ENCODE results near the gene CAMK4.
A peak's percentile ranks its signal among the peaks of the same experiment; 100 is the strongest.

Gene CAMK4

DNA sequence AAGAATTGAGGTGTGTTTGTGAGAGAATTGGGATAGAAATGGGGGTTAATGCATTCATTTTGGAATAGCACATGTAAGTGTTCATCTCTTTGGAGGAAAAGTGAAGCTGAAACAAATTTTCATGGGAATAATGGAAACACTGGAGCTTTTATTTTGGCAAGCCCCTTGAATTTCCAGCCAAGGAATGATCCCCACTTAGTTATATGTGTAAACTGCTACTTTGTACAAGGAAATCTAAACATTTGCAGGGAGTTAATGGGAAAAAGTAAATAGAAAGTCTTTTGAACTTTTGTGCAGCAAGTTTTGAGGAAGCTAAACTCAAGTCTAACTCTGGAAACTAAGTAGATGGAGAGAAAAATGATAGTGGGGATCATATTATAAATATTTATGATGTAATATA is 44.1 kb downstream of the CAMK4 start:
- TF ChIP-seq, protein P1, sequence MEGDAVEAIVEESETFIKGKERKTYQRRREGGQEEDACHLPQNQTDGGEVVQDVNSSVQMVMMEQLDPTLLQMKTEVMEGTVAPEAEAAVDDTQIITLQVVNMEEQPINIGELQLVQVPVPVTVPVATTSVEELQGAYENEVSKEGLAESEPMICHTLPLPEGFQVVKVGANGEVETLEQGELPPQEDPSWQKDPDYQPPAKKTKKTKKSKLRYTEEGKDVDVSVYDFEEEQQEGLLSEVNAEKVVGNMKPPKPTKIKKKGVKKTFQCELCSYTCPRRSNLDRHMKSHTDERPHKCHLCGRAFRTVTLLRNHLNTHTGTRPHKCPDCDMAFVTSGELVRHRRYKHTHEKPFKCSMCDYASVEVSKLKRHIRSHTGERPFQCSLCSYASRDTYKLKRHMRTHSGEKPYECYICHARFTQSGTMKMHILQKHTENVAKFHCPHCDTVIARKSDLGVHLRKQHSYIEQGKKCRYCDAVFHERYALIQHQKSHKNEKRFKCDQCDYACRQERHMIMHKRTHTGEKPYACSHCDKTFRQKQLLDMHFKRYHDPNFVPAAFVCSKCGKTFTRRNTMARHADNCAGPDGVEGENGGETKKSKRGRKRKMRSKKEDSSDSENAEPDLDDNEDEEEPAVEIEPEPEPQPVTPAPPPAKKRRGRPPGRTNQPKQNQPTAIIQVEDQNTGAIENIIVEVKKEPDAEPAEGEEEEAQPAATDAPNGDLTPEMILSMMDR (conservative IDR thresholded peaks at IDR 0.05; ENCODE audit: low read depth, low read length) = no peak
- no peak overlapping the region for H3K4me3 ChIP-seq (ENCODE audit: low read length)
- DNase-seq (ENCODE audit: low read depth) = no peak

- no peak for DNase-seq (ENCODE audit: low read depth)
- TF ChIP-seq, protein P1 (conservative IDR thresholded peaks at IDR 0.05; ENCODE audit: low read depth, low read length) = no peak
- no peak overlapping the region for H3K4me3 ChIP-seq (ENCODE audit: low read length)
These were observed 47.7 kb downstream of the CAMK4 start for GRCh38 chr5:111271885-111272284.

DNA sequence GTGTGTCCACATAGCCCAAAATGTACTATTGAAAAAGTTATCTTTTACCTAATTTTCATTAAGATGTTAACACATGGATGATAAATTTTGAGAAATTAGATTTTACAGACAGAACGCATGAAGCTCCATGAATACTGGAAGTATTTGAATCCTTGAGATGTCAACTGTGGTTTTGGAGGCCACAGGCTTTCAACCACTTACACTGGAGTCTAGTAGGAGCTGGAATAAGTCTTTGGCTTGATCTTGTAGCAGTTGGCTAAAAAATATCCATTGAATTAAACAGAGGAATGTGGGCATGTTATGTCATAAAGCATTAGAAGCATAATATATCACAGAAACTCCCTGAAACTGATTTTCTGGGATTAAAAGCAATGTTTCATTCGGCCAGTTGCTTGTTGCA is 52.9 kb downstream of the CAMK4 start:
- TF ChIP-seq, protein P1 (conservative IDR thresholded peaks at IDR 0.05; ENCODE audit: low read depth, low read length) = no peak
- no peak for DNase-seq (ENCODE audit: low read depth)

DNA sequence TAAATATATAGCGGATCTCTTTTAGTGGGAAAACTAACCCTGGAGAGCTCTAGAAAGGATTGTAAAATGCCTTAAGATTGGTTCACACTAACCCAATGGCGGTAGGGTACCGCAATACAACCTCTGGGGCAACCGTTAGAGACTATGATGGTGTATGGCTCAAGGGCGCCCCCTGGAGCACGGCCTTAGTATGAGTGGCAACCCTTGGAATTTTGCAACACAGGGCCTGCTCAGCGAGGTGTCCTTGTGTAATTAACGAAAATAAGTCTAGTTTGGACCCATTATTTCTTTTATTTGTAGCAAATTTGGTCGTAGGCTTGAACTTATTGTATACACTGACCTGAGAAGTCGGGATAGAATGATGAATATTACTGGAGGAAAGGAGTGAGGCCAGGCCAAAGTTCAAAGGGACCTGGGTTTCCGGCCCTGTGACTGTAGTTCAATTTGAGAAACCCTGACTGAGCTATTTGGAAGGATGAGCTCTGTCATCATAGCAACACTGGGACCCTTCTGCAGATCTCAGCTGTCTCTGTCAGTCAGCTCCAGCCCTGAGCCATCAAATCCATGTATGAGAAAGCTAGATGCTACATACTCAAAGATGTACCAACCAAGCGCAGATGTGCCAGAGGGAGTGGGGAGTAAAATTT is 54.8 kb downstream of the CAMK4 start:
- H3K4me3 ChIP-seq (ENCODE audit: low read length) = no peak overlapping the region
- TF ChIP-seq, protein P1 (conservative IDR thresholded peaks at IDR 0.05; ENCODE audit: low read depth, low read length) = peak; percentile 76
- no peak for DNase-seq (ENCODE audit: low read depth)

More for the DNA sequence above, 52.9 kb downstream of the CAMK4 start:
- no peak overlapping the region for H3K4me3 ChIP-seq (ENCODE audit: low read length)

GRCh38 chr5:111280282-111280951 is 56.2 kb downstream of the CAMK4 start:
- DNase-seq (ENCODE audit: low read depth) = no peak
- no peak overlapping the region for H3K4me3 ChIP-seq (ENCODE audit: low read length)
- TF ChIP-seq, protein P1 (conservative IDR thresholded peaks at IDR 0.05; ENCODE audit: low read depth, low read length) = no peak

DNA sequence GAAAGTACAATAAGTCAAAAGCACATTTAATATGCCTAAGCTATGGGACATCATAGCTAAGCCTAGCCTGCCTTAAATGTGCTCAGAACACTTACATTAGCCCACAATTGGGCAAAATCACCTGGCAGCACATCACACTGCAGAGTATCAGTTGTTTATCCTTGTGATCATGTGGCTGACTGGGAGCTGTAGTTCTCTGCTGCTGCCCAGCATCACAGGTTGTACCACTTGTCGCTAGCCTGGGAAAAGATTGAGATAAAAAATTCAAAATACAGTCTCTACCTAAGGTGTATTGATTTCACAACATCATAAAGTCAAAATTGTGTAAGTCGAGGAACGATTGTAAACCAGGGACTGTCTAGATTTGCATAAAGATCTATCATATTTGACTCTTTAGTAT is 58.6 kb downstream of the CAMK4 start:
- TF ChIP-seq, protein P1 (conservative IDR thresholded peaks at IDR 0.05; ENCODE audit: low read depth, low read length) = no peak
- H3K4me3 ChIP-seq (ENCODE audit: low read length) = no peak overlapping the region
- DNase-seq (ENCODE audit: low read depth) = no peak

- no peak overlapping the region for H3K4me3 ChIP-seq (ENCODE audit: low read length)
- DNase-seq (ENCODE audit: low read depth) = no peak
- TF ChIP-seq, protein P1 (conservative IDR thresholded peaks at IDR 0.05; ENCODE audit: low read depth, low read length) = no peak
These were observed 60.6 kb downstream of the CAMK4 start for GRCh38 chr5:111284825-111285224.

All from retinal pigment epithelial cell (primary cell).